Motor neuron (in vitro differentiated cells): ENCODE results near the gene PPP2R5C. TPM values are rescaled to one million over a fixed set of nuclear protein-coding genes. Genes with fewer than 3 reads are reported as not detected.

Source experiments
- ATAC-seq, 8 experiments: fragments of 200-7000 bp; cut with Tn5 transposase; replicated peaks in 6 of 8; 2 replicates each; pipeline ENCODE4 v1.8.0; 2021; ENCODE audit warnings: mild to moderate bottlenecking in 8 of 8, moderate library complexity in 8 of 8
- H3K27ac ChIP-seq, 2 donors: fragments of 250-450 bp; sonication (Bioruptor Pico); 2 replicates each; pipeline ENCODE4 v1.9.0; 2021; ENCODE audit warnings: antibody characterized with exemption in 2 of 2, mild to moderate bottlenecking in 2 of 2, moderate library complexity in 1 of 2
- H3K4me1 ChIP-seq, 2 donors: fragments of 250-450 bp; sonication (Bioruptor Pico); replicated peaks in 1 of 2; 2 replicates each; pipeline ENCODE4 v1.6.1; 2021; ENCODE audit warnings: antibody characterized with exemption in 2 of 2, mild to moderate bottlenecking in 2 of 2, moderate library complexity in 1 of 2
- H3K4me3 ChIP-seq, 5 donors: fragments of 250-450 bp; sonication (Bioruptor Pico); 2 replicates each; pipeline ENCODE4 v1.9.0; 2021; ENCODE audit warnings: antibody characterized with exemption in 5 of 5, mild to moderate bottlenecking in 5 of 5, moderate library complexity in 4 of 5
- WGBS, 10 experiments: fragments of 450-650 bp; shearing (Covaris generic); methylation state at CpG; one replicate each; pipeline ENCODE4 v1.0.0; 2022; 5-methylcytosine and 5-hydroxymethylcytosine counted together
- in situ Hi-C, 9 experiments: fragments of 400-800 bp; cut with MboI; loops; one replicate each; pipeline ENCODE4 v1.15.0; 2021; ENCODE audit warnings: low sequenced_read_pairs in 9 of 9, low pct_unique_long_range_greater_than_20kb in 2 of 9; ENCODE audit not compliant: unreplicated experiment in 9 of 9
- total RNA-seq, 8 experiments: library from RNA; unstranded; fragments of 300-600 nt; gene quantifications; 2 replicates each; pipeline versions ENCODE4 v1.2.3 to v1.2.4, GENCODE V29; 2022

Gene PPP2R5C
- total RNA-seq, 8 experiments from 2014 or later: 84.4 to 112 (median 94.7) TPM

GRCh38 chr14:101849640-101850039 lies 88.1 kb downstream of the PPP2R5C start:
- no peak overlapping the region for H3K4me3 ChIP-seq
- H3K27ac ChIP-seq: no peak overlapping the region
- peak in 1 of 8 experiments; percentile 62 for ATAC-seq
- no peaks in the 10 kb centered on the region for H3K4me1 ChIP-seq
- WGBS, 10 experiments: 20 to 100% (median 78%) methylated on average over 1 to 3 of the region's 3 CpGs; no CpG with 5 or more reads in 2 of the 10 experiments
- in situ Hi-C loops: no loop called here

- H3K4me3 ChIP-seq: no peak overlapping the region
- H3K4me1 ChIP-seq: no peaks in the 10 kb centered on the region
- 67 to 100% (median 96%) methylated on average over 1 to 3 of the region's 3 CpGs; no CpG with 5 or more reads in 5 of the 10 experiments for WGBS, 10 experiments
- no peak overlapping the region for H3K27ac ChIP-seq
- in situ Hi-C loops: no loop called here
- ATAC-seq: no peak
Measured at GRCh38 chr14:101851183-101851582, 89.7 kb downstream of the PPP2R5C start.

GRCh38 chr14:101851736-101852405 lies 90.4 kb downstream of the PPP2R5C start:
- H3K4me1 ChIP-seq: no peaks in the 10 kb centered on the region
- in situ Hi-C loops: no loop called here
- no peak overlapping the region for H3K4me3 ChIP-seq
- ATAC-seq: no peak
- 45 to 100% (median 95%) methylated on average over 1 to 6 of the region's 7 CpGs for WGBS, 10 experiments
- H3K27ac ChIP-seq: no peak overlapping the region

GRCh38 chr14:101852785-101853184 lies 91.3 kb downstream of the PPP2R5C start:
- H3K4me1 ChIP-seq: no peaks in the 10 kb centered on the region
- no peak overlapping the region for H3K27ac ChIP-seq
- H3K4me3 ChIP-seq: no peak overlapping the region
- in situ Hi-C loops: no loop called here
- 81 to 100% (median 94%) methylated on average over 2 to 5 of the region's 5 CpGs for WGBS, 10 experiments
- no peak for ATAC-seq

GRCh38 chr14:101853455-101854018 lies 92.0 kb downstream of the PPP2R5C start:
- H3K4me3 ChIP-seq: no peak overlapping the region
- in situ Hi-C loops: no loop called here
- H3K27ac ChIP-seq: no peak overlapping the region
- no peaks in the 10 kb centered on the region for H3K4me1 ChIP-seq
- ATAC-seq: no peak
- 53 to 98% (median 92%) methylated on average over 2 to 12 of the region's 15 CpGs; no CpG with 5 or more reads in 1 of the 10 experiments for whole genome bisulfite sequencing, 10 experiments

- no peak overlapping the region for H3K27ac ChIP-seq
- in situ Hi-C loops: no loop called here
- no peaks in the 10 kb centered on the region for H3K4me1 ChIP-seq
- no peak for ATAC-seq
- 80 to 100% (median 96%) methylated on average over 1 to 5 of the region's 5 CpGs; no CpG with 5 or more reads in 4 of the 10 experiments for WGBS, 10 experiments
- H3K4me3 ChIP-seq: no peak overlapping the region
Measured at GRCh38 chr14:101854366-101854765, 92.9 kb downstream of the PPP2R5C start.

GRCh38 chr14:101855958-101856357 lies 94.4 kb downstream of the PPP2R5C start:
- 80 to 100% (median 91%) methylated on average over 1 to 4 of the region's 5 CpGs; no CpG with 5 or more reads in 2 of the 10 experiments for WGBS, 10 experiments
- no peak for ATAC-seq
- in situ Hi-C loops: no loop called here
- Histone ChIP-seq H3K4me1 (no peaks in the 10 kb centered on the region), H3K4me3 (no peak overlapping the region), H3K27ac (no peak overlapping the region)

GRCh38 chr14:101856536-101856935 lies 95.0 kb downstream of the PPP2R5C start:
- H3K4me1 ChIP-seq: no peaks in the 10 kb centered on the region
- in situ Hi-C loops: no loop called here
- no peak overlapping the region for H3K27ac ChIP-seq
- ATAC-seq: no peak
- no peak overlapping the region for H3K4me3 ChIP-seq
- 90 to 100% (median 95%) methylated on average over 1 to 4 of the region's 4 CpGs for WGBS, 10 experiments

- peak in 1 of 8 experiments; percentile 23 for ATAC-seq
- no peaks in the 10 kb centered on the region for H3K4me1 ChIP-seq
- in situ Hi-C loops: no loop called here
- no peak overlapping the region for H3K4me3 ChIP-seq
- WGBS, 10 experiments: 100% methylated on average over 1 of the region's 1 CpG; no CpG with 5 or more reads in 6 of the 10 experiments
- no peak overlapping the region for H3K27ac ChIP-seq
Measured at GRCh38 chr14:101857226-101857625, 95.7 kb downstream of the PPP2R5C start.

- no peak for ATAC-seq
- Histone ChIP-seq H3K27ac (no peak overlapping the region), H3K4me1 (no peaks in the 10 kb centered on the region), H3K4me3 (no peak overlapping the region)
- WGBS, 10 experiments: 87 to 100% (median 94%) methylated on average over 2 to 17 of the region's 17 CpGs
- in situ Hi-C loops: no loop called here
Measured at GRCh38 chr14:101858791-101859537, 97.5 kb downstream of the PPP2R5C start.

GRCh38 chr14:101859538-101859902 lies 98.0 kb downstream of the PPP2R5C start:
- WGBS, 10 experiments: 83 to 100% (median 92%) methylated on average over 1 to 2 of the region's 2 CpGs; no CpG with 5 or more reads in 6 of the 10 experiments
- H3K4me3 ChIP-seq: no peak overlapping the region
- no peaks in the 10 kb centered on the region for H3K4me1 ChIP-seq
- no peak overlapping the region for H3K27ac ChIP-seq
- no peak for ATAC-seq
- in situ Hi-C loops: no loop called here

- WGBS, 10 experiments: 33 to 100% (median 100%) methylated on average over 1 of the region's 1 CpG; no CpG with 5 or more reads in 4 of the 10 experiments
- H3K27ac ChIP-seq: no peak overlapping the region
- in situ Hi-C loops: no loop called here
- no peaks in the 10 kb centered on the region for H3K4me1 ChIP-seq
- no peak overlapping the region for H3K4me3 ChIP-seq
- peak in 3 of 8 experiments; percentile 33 to 78 (median 65) for ATAC-seq
Measured at GRCh38 chr14:101859958-101860357, 98.4 kb downstream of the PPP2R5C start.

GRCh38 chr14:101861464-101861863 lies 100.0 kb downstream of the PPP2R5C start:
- in situ Hi-C loops: no loop called here
- no peaks in the 10 kb centered on the region for H3K4me1 ChIP-seq
- H3K4me3 ChIP-seq: no peak overlapping the region
- H3K27ac ChIP-seq: no peak overlapping the region
- no peak for ATAC-seq
- 75 to 100% (median 96%) methylated on average over 1 to 6 of the region's 6 CpGs; no CpG with 5 or more reads in 2 of the 10 experiments for WGBS, 10 experiments
